ENCODE results near the gene HOXD11.

HOXD11 gene
- total RNA-seq = 0 reads per million in 2 donors

- DNase-seq = no peak
Observed at GRCh38 chr2:176106581-176107539, at the start of gene HOXD11. Gene HOXD11, plus strand, starts transcription at chr2:176107280. Its CDS starts 76 bp downstream, at chr2:176107356.

DNA sequence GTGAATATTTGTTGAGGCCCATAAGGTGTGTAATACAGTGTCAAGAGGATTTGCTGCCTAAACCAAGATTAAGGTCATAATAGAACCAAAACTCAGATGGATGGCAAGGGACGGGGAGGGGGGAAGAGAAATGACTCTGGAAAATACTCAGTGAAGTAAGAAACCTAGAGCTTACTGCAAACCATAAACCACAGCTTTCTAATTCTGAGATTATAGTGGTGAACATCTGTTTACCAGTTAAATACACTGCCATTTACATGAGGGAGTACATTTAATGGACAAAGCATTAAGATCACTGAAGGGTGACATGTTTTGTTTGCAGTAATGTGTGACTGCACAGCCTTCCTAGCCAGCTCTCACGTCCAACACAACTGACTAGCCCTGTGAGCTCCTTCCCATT is 43.1 kb upstream of the HOXD11 start:
- peak in 1 of 5 experiments; percentile 78 for DNase-seq

DNA sequence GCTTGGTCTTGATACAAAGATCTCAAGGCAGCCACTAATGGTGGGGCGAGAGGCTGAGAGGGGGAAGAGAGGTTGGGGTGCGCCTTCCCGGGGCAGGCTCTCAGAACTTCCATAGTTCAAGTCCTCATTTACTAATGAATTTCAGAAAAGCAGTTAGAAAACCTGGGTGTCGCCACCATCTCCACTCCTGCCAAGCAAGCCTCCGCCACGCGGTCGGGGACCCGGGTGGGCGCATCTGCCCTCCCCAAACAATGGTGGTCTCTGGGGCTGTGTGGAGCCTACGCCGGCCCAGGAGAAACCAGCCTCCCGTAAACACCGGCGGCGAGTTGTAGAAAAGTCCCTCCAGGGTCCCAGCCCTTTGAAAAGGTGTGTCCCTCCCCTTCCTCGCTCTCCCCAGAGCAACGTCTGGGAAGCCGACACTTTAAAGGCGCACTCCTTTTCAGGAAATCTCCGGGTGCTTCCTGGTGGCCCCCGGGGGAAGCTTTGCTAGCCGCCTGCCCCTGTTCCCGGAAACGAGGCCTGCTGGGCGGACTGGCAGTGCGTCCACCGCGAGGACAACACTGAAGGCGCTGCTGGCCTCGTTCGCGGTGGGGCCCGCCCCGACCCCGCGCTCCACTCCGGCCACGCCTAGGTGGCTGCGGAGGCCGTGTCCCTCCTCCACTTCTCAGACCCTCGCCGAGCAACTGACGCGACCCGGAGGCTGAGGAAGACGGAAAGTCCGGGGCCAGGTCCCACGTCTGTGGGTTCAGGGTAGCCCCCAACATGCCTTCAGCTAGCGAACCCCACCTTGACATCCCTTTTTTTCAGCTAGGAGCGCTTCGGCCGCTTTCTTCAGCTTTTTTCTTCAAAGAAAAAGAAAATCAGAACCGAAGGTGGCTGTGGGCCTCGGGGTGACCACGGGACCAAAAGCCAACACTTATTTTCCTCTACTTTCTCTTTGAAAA is 40.2 kb upstream of the HOXD11 start:
- DNase-seq = no peak

DNA sequence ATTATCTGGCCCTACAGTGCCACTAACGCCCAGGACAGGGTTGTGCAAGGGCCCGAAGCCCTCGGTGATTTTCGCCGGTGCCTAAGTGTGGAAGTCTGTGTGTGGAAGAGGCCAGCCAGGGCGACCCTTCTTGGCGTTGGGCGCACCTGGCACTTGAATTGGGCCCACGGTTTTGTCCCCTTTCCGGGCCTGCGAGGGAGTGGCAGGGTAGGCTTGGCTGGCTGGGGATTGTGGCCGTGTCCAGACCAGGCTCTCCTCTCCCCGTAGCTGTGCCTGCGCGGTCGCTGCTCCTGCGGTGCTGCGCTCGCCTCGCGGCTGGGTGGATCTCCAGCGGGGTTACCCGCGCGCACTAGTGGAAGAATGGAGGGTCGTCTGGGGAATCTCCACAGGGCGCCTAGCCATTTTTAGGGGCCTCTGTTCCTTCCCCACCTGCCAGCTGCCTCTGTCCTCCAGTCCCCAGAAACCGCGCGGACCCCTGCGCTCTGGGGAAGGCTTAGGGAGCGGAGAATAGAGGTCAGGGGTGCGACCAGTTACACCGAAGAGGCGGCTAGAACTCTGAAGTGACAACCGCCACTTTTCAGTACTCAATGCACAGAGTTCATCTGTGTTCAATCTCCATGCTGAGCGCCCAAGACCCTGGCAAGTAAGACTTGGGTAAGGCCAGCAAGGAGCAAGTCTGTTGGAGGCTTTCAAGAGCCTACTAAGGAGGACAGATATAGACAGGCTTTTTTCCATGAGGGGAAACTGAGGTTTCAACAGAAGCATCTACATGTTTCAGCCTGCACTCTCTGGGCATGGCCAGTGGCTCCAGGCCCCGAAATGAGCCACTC is 39.3 kb upstream of the HOXD11 start:
- DNase-seq = no peak

DNA sequence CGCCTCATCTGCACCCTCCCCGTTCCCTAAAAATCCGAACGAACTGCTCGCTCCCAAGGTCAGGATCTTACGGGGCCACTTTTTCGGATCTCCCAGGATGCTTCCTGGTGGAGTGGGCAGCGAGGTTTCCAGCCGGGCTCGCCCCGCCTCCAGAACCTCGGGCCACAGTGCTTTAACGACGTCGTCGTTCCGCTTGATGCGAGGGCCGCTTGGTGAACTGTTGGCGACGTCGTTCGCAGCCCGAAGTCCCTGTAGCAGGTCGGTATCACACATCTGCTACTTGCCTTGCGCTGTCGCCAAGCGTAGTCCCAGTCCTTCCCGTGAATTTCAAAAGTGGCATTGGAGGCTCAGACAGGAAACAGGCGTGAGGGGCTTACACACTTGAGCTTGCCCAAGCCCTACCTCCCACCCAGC is 38.7 kb upstream of the HOXD11 start:
- no peak for DNase-seq

DNA sequence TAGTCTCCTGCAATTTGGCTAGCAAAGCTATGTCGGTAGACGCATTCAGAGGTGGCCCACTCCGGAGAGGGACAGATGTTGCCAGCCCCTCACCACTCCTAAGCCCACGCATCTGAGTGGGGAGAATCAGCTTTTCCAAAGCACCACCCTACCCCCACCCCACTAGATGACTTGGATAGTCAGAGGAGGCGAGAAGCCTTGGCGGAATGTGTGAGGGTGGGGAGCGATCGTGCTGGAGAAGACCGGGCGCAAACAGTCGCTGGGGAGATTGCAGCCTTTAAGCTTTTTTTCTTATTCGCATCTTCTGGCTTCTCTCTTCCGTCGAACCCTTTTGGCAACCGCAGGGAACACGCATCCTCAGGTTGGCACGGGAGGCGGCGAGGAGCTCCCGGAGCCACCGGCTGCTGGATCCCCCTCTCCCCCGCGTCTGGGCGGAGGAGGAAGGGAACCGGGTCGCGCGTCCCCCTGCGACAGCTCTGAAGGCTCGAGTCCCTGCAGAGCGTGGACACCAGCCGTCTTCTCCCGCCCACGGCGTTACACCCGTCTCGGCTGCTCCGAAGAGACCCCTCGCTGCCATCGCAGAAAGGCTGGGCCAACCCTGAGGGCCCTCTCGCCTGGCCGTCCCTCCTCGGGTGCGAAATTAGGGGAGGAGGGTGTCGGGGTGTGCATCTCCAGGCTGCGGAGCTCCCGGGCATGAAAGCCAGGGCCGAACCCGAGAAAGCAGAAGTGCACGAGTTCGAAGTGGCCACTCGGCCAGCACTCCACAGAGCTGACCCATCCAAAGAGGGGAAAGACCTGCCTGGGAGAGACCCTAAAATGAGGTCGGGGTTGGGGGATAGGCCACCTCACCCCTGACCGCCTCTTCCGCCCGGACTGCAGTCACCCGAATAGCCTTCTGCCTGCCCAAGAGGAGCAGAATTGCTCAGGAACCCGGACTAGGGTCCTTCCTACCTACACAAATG is 35.5 kb upstream of the HOXD11 start:
- DNase-seq = no peak

- DNase-seq = no peak
Observed at GRCh38 chr2:176072292-176072669, 34.8 kb upstream of the HOXD11 start.

GRCh38 chr2:176072951-176073904 is 33.9 kb upstream of the HOXD11 start:
- no peak for DNase-seq

DNA sequence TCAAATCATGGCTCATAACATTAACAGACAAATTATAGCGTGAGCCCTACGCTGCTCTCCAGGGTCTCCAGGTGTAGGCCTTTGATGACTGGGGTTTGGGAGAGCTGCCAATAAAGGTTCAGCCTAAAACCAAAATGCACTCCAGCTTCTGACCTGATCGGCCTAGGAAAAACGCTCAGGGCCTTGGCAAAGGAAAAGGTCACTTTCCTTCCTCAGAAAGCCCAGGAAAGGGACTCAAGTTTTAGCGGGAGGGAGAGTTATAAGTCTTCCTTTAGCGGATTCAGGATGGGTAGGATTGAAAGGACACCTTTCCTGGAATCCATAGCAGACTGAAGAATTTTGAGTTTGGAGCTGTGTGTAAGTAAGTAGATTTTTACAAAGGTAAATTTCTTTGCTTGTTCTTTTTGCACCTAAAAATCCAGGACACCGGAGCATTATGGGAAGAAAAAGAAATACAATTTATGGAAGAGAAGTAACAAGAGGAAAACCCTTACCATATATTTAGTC is 32.1 kb upstream of the HOXD11 start:
- DNase-seq = no peak

GRCh38 chr2:176075481-176075880 is 31.6 kb upstream of the HOXD11 start:
- DNase-seq = no peak

GRCh38 chr2:176076063-176076462 is 31.0 kb upstream of the HOXD11 start:
- DNase-seq = no peak

DNA sequence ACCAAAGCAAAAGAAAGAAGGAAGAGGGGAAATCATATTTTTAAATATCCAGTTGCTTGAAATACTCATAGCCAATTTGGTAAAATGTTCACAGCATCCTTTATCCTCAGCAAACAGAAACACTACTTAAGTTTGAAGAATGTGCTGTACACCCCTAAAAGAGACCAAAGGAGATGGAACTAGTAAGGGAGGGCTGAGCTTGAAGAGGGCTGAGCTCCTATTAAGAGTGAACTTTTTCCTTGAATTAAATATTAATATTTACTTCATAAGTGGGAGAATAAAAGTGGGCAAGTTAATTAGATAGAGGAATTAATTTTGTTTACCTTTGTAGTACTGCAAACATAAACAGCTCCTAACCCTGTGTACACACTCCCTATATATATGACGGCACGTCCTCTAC is 30.3 kb upstream of the HOXD11 start:
- no peak for DNase-seq

DNA sequence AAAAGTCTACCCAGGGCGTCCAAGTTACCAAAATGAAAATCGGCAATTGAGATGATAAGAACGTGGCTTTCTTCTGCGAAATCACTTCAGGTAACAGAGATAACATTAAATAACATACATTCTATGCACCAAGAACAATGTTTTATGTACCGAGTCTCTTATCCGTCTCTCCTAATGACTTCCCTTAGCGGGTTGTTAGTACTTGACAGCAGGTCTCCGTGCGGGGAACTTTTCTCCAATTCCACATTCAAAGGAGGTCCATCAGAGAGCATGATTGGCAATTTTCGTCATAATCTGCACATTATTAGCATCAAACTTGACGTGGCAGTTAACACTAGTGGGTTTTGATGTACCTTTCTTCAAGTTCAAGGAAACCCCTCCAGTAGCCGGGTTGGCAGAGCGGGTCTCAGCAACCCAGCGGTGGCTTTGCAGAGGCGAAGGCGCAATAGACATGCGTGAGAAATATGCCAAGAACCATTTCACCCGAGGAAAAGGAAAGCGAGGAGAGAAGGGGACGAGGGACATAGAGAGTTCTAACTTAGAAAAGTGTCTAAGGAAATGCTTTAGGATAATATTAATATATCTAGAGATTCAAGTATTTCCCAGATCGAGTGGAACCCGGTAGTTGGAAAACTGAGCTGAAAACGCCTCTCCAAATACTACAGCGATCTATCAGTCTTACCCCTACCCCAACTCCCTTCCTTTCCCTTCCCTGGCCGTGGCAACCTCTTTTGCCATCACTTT is 28.4 kb upstream of the HOXD11 start:
- no peak for DNase-seq

DNA sequence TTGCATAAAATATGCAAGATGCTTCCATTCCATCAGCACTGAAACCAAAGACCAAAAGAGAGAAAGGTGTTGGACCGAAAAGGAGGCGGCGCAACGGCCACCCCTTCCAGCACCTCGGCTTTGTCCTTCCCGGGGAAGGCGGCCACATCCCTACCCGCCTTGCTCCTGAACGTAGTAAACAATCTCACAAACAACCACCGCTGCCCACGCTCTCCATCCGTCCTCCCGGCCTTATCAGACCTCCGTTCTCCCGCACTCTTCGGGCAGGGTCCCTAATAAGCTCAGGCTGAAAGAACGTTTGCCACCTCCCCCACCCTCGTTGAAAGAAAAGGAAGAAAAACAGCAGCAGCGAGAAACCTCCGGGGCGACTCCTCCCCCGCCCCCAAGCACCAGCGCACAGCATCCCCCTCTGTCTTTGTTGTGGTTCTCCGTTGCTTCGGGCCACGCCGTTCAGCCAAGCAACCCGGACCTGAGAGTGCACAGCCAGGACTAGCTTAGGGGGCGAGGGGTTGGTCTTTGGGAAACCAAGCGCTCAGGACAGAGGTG is 27.7 kb upstream of the HOXD11 start:
- no peak for DNase-seq

GRCh38 chr2:176079831-176080539 is 27.1 kb upstream of the HOXD11 start:
- no peak for DNase-seq

- DNase-seq = no peak
Observed at GRCh38 chr2:176080540-176081375, 26.3 kb upstream of the HOXD11 start.

GRCh38 chr2:176081376-176081836 is 25.7 kb upstream of the HOXD11 start:
- no peak for DNase-seq

All from T-helper 2 cell (primary cell).